Suprapubic skin (tissue), 4 donors: ENCODE results near the gene NAT14.

Source experiments
- EP300 ChIP-seq: sonication (generic); formaldehyde crosslinking; IDR thresholded peaks from one replicate; pipeline ENCODE4 v1.6.1; 2017; ENCODE audit warnings: antibody characterized with exemption
- POLR2A ChIP-seq, 2 donors: fragments of 450-650 bp; IDR thresholded peaks; one replicate each; pipeline ENCODE4 v1.6.1; 2017; ENCODE audit warnings: antibody characterized with exemption in 2 of 2, mild to moderate bottlenecking in 2 of 2, moderate library complexity in 2 of 2
- POLR2AphosphoS5 ChIP-seq, 3 donors: sonication (generic); formaldehyde crosslinking; IDR thresholded peaks; one replicate each; pipeline ENCODE4 v1.6.1; 2017; ENCODE audit warnings: antibody characterized with exemption in 3 of 3
- TF ChIP-seq, protein P1 (sequence below), 2 donors: fragments of 200-600 bp in 1 of 2; fragments of 450-650 bp in 1 of 2; sonication (generic) in 1 of 2; IDR thresholded peaks; one replicate each; pipeline ENCODE4 v1.5.1; 2016 to 2019; ENCODE audit warnings: antibody characterized with exemption in 2 of 2, mild to moderate bottlenecking in 1 of 2, moderate library complexity in 1 of 2

DNA sequence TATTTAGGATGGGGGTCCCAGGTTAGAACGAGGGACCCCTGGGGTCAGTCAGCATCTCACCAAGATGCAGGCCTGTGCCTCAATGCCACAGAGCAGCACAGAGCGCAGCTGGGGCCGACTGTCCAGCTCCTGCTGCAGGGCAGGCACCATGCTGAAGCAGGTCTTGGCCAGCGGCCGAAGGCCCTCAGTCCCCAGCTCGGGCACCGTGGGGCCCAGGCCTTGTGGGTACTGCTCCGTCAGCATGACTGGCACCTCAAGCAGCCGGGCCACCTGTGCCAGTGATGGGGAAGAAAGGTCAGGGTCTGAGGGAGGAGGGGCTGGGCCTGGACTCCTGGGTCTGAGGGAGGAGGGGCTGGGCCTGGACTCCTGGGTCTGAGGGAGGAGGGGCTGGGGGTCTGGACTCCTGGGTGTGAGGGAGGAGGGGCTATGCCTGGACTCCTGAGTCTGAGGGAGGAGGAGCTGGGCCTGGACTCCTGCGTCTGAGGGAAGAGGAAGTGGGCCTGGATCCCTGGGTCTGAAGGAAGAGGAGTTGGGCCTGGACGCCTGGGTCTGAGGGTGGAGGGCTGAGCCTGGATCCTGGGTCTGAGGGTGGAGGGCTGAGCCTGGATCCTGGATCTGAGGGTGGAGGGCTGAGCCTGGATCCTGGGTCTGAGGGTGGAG lies 29.3 kb upstream of the NAT14 start:
- TF ChIP-seq, protein P1, sequence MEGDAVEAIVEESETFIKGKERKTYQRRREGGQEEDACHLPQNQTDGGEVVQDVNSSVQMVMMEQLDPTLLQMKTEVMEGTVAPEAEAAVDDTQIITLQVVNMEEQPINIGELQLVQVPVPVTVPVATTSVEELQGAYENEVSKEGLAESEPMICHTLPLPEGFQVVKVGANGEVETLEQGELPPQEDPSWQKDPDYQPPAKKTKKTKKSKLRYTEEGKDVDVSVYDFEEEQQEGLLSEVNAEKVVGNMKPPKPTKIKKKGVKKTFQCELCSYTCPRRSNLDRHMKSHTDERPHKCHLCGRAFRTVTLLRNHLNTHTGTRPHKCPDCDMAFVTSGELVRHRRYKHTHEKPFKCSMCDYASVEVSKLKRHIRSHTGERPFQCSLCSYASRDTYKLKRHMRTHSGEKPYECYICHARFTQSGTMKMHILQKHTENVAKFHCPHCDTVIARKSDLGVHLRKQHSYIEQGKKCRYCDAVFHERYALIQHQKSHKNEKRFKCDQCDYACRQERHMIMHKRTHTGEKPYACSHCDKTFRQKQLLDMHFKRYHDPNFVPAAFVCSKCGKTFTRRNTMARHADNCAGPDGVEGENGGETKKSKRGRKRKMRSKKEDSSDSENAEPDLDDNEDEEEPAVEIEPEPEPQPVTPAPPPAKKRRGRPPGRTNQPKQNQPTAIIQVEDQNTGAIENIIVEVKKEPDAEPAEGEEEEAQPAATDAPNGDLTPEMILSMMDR (IDR thresholded peaks at IDR 0.05) = no peak
- no peak for TF ChIP-seq EP300
- no peak for TF ChIP-seq POLR2AphosphoS5 (IDR thresholded peaks at IDR 0.05)
- TF ChIP-seq POLR2A (IDR thresholded peaks at IDR 0.05) = no peak
